SK-N-SH (cell line): ENCODE measurements around the gene SNU13.

ENCODE experiments used
- FOSL2 ChIP-seq: IDR thresholded peaks from 2 replicates; pipeline ENCODE4 v1.4.0; 2012; ENCODE audit warnings: low read depth, mild to moderate bottlenecking, moderate library complexity, borderline replicate concordance
- RFX5 ChIP-seq: IDR thresholded peaks from 2 replicates; pipeline ENCODE4 v1.6.1; 2012; ENCODE audit warnings: mild to moderate bottlenecking, improper control_type of control experiment, low read length
- TF ChIP-seq, protein P1 (sequence below): fragments of 200-600 bp; sonication (generic); IDR thresholded peaks from 2 replicates; pipeline ENCODE4 v1.6.1; 2017; ENCODE audit warnings: antibody characterized with exemption, mild to moderate bottlenecking, moderate library complexity

DNA sequence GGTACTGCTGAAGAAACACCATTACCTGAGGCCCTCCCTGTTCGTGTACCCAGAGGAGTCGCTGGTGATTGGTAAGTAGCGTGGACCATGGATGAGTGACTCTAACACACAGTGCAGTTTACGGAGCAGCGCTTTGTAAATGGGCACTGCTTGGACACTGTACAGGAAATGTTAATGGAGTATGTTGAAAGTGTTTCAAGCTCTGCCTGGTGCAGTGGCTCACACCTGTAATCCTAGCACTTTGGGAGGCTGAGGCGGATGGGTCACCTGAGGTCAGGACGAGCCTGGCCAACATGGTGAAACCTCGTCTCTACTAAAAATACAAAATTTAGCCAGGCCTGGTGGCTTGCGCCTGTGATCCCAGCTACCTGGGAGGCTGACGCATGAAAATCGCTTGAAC lies 37.8 kb downstream of the SNU13 start:
- TF ChIP-seq FOSL2 = no peak
- TF ChIP-seq, protein P1, sequence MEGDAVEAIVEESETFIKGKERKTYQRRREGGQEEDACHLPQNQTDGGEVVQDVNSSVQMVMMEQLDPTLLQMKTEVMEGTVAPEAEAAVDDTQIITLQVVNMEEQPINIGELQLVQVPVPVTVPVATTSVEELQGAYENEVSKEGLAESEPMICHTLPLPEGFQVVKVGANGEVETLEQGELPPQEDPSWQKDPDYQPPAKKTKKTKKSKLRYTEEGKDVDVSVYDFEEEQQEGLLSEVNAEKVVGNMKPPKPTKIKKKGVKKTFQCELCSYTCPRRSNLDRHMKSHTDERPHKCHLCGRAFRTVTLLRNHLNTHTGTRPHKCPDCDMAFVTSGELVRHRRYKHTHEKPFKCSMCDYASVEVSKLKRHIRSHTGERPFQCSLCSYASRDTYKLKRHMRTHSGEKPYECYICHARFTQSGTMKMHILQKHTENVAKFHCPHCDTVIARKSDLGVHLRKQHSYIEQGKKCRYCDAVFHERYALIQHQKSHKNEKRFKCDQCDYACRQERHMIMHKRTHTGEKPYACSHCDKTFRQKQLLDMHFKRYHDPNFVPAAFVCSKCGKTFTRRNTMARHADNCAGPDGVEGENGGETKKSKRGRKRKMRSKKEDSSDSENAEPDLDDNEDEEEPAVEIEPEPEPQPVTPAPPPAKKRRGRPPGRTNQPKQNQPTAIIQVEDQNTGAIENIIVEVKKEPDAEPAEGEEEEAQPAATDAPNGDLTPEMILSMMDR = no peak
- TF ChIP-seq RFX5 = no peak
